Brain microvascular endothelial cell (primary cell): ENCODE results near the gene THRB.
A peak's percentile ranks its signal among the peaks of the same experiment; 100 is the strongest.

Experiments
- DNase-seq: peaks from one replicate; pipeline ENCODE4 v3.0.0-alpha.2; 2020
- H3K27ac ChIP-seq: fragments of 250-450 bp; sonication (Bioruptor Pico); 2 replicates; pipeline ENCODE4 v1.5.1; 2020; ENCODE audit warnings: mild to moderate bottlenecking, moderate library complexity
- H3K27me3 ChIP-seq: fragments of 250-450 bp; sonication (Bioruptor Pico); replicated peaks from 2 replicates; pipeline ENCODE4 v1.5.1; 2020; ENCODE audit warnings: mild to moderate bottlenecking
- H3K36me3 ChIP-seq: fragments of 250-450 bp; sonication (Bioruptor Pico); replicated peaks from 2 replicates; pipeline ENCODE4 v1.5.1; 2020; ENCODE audit warnings: mild to moderate bottlenecking
- H3K4me3 ChIP-seq: 2 replicates; pipeline ENCODE4 v1.5.1; 2011; ENCODE audit warnings: low read depth, mild to moderate bottlenecking, control low read depth, low read length, moderate library complexity
- in situ Hi-C: cut with HindIII; loops from 2 replicates; pipeline ENCODE4 v1.10.0; 2017; ENCODE audit warnings: low sequenced_read_pairs, low pct_ligation_motif_present
- TF ChIP-seq, protein P1 (sequence below): IDR thresholded peaks from 2 replicates; pipeline ENCODE4 v1.5.1; 2011; ENCODE audit warnings: low read depth, mild to moderate bottlenecking, moderate library complexity, low read length, control low read depth, inconsistent platforms; ENCODE audit errors: missing control alignments

The THRB gene

GRCh38 chr3:24303057-24303754, 191.4 kb downstream of the THRB start:
- TF ChIP-seq, protein P1, sequence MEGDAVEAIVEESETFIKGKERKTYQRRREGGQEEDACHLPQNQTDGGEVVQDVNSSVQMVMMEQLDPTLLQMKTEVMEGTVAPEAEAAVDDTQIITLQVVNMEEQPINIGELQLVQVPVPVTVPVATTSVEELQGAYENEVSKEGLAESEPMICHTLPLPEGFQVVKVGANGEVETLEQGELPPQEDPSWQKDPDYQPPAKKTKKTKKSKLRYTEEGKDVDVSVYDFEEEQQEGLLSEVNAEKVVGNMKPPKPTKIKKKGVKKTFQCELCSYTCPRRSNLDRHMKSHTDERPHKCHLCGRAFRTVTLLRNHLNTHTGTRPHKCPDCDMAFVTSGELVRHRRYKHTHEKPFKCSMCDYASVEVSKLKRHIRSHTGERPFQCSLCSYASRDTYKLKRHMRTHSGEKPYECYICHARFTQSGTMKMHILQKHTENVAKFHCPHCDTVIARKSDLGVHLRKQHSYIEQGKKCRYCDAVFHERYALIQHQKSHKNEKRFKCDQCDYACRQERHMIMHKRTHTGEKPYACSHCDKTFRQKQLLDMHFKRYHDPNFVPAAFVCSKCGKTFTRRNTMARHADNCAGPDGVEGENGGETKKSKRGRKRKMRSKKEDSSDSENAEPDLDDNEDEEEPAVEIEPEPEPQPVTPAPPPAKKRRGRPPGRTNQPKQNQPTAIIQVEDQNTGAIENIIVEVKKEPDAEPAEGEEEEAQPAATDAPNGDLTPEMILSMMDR: no peak
- in situ Hi-C loops: no loop called here
- no peak for DNase-seq

DNA sequence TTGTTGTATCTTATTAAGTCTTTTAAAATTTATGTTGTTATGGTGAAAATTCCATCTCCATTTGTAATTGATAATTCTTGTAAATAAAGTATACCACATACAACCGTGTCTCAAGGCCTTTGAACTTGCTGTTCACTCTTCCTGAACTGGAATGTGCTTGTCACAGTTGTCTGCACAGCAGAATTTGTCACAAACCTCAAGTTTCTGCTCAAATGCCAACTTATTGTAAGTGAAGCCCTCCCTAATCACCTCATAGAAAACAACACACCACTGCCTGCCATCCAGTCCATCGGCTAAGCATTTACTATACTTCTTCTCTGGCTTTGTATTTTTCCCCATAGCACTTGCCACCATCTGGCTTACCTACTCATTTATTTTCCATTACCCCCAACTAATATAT, 192.3 kb downstream of the THRB start:
- no peak for DNase-seq
- in situ Hi-C loops: no loop called here
- TF ChIP-seq, protein P1: no peak

More at GRCh38 chr3:24303057-24303754, 191.4 kb downstream of the THRB start:
- H3K27ac ChIP-seq: no peak overlapping the region
- no peak overlapping the region for H3K4me3 ChIP-seq
- no peaks in the 10 kb centered on the region for H3K27me3 ChIP-seq
- H3K36me3 ChIP-seq: no peaks in the 10 kb centered on the region

DNA sequence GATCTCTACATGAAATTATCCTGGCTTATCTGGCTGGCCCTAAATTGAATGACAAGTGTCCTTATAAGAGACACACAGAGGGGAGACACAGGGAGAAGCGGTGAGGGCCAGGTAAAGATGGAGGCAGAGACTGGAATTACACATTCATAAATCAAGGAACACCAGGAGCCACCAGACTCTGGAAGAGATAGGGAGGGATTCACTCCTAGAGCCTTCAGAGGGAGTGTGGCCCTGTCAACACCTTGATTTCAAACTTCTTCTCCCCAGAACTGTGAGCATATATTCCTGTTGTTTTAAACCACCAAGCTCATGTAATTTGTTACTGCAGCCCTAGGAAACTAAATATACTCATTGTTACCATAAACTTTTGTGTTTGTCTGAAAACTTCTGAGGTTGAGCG, 193.7 kb downstream of the THRB start:
- TF ChIP-seq, protein P1: no peak
- in situ Hi-C loops: no loop called here
- H3K27ac ChIP-seq: no peak overlapping the region

More for the DNA sequence above, 192.3 kb downstream of the THRB start:
- H3K36me3 ChIP-seq: no peaks in the 10 kb centered on the region
- no peak overlapping the region for H3K27ac ChIP-seq
- no peaks in the 10 kb centered on the region for H3K27me3 ChIP-seq
- no peak overlapping the region for H3K4me3 ChIP-seq

GRCh38 chr3:24299806-24300626, 194.6 kb downstream of the THRB start:
- H3K4me3 ChIP-seq: no peak overlapping the region
- H3K27me3 ChIP-seq: no peaks in the 10 kb centered on the region
- no peaks in the 10 kb centered on the region for H3K36me3 ChIP-seq
- H3K27ac ChIP-seq: peak overlapping the region; percentile 35
- TF ChIP-seq, protein P1: no peak
- in situ Hi-C loops: no loop called here
- peak; percentile 53 for DNase-seq

More for the DNA sequence above, 193.7 kb downstream of the THRB start:
- DNase-seq: no peak
- Histone ChIP-seq H3K4me3 (no peak overlapping the region), H3K27me3 (no peaks in the 10 kb centered on the region), H3K36me3 (no peaks in the 10 kb centered on the region)

DNA sequence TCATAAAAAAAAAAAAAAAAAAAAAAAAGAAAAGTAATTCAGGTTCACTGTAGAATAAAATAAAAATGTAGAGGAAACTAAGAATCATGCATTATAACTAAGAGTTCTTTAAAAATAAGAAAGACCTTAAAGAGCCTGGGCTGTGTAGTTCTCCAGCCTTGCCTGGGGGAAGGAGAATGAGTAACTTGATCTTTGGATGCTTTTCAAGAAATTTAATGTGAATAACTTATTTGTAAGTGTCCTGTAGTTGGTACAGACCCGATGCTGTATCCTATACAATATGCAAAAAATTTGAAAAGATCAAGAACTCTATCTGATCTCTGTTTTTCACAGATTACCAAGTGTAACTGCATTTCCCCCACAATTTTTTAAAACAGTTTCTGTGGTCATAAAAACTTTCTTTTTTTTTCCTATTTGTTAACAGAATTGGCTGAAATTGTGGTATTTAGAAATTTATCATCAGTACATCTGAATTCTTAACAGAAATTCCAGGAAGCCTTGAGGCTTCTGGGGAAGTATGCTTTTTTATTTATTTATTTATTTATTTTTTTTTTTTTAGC, 195.3 kb downstream of the THRB start:
- no peak overlapping the region for H3K27ac ChIP-seq
- H3K36me3 ChIP-seq: no peaks in the 10 kb centered on the region
- H3K4me3 ChIP-seq: no peak overlapping the region
- no peaks in the 10 kb centered on the region for H3K27me3 ChIP-seq
- TF ChIP-seq, protein P1: no peak
- DNase-seq: no peak
- in situ Hi-C loops: no loop called here
